ENCODE measurements around the gene ADAMTS7.
A peak's percentile ranks its signal among the peaks of the same experiment; 100 is the strongest.
"Not testable (repeated sequence)": the region's sequence is repeated elsewhere in the genome, so short reads cannot be mapped to it uniquely, and the experiment has no call there.

ADAMTS7 gene, protein sequence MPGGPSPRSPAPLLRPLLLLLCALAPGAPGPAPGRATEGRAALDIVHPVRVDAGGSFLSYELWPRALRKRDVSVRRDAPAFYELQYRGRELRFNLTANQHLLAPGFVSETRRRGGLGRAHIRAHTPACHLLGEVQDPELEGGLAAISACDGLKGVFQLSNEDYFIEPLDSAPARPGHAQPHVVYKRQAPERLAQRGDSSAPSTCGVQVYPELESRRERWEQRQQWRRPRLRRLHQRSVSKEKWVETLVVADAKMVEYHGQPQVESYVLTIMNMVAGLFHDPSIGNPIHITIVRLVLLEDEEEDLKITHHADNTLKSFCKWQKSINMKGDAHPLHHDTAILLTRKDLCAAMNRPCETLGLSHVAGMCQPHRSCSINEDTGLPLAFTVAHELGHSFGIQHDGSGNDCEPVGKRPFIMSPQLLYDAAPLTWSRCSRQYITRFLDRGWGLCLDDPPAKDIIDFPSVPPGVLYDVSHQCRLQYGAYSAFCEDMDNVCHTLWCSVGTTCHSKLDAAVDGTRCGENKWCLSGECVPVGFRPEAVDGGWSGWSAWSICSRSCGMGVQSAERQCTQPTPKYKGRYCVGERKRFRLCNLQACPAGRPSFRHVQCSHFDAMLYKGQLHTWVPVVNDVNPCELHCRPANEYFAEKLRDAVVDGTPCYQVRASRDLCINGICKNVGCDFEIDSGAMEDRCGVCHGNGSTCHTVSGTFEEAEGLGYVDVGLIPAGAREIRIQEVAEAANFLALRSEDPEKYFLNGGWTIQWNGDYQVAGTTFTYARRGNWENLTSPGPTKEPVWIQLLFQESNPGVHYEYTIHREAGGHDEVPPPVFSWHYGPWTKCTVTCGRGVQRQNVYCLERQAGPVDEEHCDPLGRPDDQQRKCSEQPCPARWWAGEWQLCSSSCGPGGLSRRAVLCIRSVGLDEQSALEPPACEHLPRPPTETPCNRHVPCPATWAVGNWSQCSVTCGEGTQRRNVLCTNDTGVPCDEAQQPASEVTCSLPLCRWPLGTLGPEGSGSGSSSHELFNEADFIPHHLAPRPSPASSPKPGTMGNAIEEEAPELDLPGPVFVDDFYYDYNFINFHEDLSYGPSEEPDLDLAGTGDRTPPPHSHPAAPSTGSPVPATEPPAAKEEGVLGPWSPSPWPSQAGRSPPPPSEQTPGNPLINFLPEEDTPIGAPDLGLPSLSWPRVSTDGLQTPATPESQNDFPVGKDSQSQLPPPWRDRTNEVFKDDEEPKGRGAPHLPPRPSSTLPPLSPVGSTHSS (N-terminal part only)

DNA sequence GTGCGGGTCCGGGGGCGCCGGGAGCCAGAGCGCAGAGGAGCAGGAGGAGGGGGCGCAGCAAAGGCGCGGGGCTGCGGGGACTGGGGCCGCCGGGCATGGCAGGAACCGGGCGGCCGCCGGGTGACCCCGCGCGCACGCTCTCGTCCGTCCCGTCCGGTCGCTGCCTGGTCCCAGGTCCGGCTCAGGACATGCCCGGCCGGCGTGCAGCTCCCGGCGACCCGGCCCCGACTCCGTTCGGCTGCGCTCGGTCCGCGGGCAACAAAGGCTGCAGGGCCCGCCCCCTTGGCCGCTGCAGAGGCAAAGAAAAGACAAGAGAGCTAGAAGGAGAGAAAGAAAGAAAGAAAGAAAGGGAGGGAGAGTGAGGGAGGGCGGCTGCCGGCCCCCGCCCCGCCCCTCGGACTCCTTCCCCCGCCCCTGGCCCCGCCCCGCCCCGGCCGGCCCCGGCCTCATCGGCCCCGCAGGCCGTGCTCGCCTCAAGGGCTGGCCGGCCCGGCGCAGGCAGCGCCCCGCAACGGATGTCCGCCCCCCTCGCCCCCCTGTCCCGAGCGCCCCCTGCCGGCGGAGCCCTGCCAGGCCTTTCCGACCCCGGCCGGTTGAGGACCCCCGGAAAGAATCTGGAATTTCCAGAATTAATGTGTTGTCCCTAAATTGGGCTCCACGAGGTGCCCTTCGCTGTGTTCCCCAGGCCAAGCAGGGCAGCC, at the start of gene ADAMTS7:
Gene ADAMTS7, minus strand, starts transcription at position 341 of the 701 bp plus-strand sequence. Its CDS starts 244 bp downstream, at position 97.
- DNase-seq: no peak

DNA sequence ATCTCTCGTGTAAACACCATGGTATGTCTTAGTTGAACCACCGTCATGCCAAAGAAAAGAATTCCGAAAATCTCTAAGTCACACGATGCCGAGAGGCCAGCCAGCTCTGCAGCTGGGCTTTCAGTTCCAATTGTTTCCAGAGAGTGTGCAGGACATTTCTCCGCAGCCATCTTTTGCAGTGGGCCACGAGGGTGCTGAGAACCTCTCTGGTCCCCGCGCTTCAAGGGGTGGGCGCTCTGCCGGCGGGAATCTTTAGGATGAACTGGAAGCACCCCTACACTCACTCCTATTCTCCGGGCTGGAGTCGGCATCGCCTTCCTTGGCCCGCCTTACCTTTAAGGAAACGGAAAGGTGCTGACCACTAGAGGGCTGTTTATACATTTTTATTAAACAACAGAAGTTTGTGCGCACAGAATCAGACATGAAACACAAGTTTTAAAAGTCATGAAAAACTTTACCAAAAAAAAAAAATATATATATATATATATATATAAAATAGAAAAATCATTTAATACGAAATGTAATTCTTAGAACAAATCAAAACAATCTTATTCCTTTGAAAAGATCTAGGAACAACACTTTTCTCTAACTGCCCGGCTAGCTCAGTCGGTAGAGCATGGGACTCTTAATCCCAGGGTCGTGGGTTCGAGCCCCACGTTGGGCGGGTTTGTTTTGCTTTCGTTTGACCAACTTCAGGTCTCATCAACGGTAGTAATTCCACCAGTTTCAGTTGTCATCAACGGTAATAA, 48.9 kb upstream of the ADAMTS7 start:
- DNase-seq: peak; percentile 68

DNA sequence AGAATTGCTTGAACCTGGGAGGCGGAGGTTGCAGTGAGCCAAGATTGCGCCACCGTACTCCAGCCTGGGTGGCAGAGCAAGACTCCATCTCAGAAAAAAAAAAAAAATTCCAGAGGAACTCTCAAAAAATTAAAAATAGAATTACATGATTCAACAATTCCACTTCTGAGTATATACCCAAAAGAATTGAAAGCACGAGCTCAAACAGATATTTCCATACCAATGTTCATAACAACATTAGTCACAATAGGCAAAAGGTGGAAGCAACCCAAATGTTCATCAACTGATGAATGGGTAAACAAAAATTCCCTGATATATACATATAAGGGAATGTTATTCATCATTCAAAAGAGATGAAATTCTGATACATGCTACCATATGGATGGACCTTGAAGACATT, 44.5 kb upstream of the ADAMTS7 start:
- DNase-seq: no peak

DNA sequence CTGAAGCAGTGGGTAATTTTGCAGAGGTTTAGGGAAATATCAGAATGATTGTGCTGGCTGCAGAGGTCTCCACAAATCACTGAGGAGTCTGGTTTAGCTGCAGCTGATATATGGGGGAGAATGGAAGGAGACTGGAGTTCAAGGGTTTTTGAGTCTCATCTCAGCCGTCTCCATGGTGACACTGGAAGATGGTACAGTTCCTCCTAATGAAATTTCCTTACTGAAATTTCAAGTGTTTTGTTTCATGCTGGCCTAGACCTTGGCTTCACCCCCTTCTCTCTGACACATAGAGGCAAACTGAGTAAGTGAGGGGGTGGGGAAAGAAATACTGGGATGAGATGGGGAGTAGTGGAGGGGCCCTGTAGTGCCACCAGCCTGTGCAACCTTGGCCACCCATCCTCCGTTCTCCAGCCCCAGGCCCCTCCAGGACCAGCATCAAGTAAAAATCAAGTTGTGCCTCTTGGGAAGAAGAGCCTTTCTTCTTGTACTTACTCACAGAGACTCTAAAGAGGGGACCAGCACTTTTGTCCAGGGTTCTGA, 43.6 kb upstream of the ADAMTS7 start:
- DNase-seq: no peak

DNA sequence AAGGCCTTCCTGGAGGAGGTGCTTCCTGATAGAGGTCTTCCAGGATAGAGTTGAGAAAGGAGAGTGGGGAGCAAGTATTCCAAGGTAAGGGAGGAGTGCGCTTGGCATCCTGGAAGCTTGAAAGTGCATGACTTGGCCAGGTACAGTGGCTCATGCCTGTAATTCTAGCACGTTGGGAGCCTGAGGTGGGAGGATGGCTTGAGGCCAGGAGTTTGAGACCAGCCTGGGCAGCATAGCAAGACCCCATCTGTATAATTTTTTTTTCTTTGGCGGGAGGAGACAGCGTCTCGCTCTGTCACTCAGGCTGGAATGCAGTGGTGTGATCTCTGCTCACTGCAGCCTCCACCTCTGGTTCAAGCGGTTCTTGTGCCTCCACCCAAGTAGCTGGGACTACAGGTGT, 42.2 kb upstream of the ADAMTS7 start:
- no peak for DNase-seq

DNA sequence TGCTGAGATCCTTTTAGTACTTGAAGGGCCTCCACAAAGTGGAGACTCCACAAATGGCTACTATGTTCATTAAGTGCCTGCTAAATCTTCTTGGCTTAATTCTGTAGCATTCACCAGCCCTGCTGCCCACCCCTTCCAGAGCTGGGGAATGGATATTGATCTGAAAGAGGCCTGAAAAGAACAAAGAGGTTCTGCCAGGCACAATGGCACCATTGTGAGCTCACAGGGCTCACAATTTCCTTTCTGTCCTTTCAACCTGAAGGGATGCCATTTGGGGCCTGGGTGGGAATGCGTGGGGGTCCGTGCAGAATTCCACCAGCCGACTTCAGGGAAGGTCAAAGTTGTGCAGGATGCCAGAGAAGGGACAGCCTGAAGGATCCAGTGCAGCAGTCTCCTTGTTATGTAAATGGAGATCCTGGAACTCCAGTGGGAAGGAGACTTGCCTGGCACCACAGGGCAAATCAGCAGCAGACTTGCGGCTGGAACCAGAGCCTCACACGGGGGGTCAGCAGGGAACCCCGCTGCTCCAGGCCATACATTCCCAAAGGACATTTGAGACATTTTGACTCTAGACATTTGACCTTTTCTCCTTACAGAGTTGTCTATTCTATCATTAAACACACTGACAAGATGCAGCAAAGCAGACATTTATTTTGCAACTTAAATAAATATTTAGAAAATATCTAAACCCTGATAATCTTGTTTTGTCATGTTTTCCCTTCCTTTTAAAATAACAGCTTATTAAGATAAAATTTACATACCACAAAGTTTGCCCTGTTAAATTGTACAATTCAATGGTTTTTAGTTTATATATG, 39.9 kb upstream of the ADAMTS7 start:
- DNase-seq: no peak

DNA sequence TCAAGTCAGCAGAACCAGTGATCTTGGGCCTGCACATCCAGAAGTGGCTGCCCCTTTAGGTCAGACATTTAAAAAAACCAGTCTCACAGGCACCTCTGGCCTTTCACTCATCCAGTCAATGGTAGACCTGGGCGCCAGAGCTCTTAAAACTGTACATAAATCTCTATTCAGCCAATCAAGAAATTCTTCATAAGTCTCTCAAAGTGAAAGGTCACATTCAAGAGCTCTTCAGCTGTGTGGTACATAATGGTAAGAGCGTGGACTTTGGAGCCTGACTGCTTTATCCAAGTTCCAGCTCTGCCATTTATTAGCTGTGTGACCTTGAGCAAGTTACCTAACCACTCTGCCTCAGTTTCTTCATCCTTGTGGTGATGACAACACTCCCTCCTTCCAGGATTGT, 39.1 kb upstream of the ADAMTS7 start:
- DNase-seq: no peak

DNA sequence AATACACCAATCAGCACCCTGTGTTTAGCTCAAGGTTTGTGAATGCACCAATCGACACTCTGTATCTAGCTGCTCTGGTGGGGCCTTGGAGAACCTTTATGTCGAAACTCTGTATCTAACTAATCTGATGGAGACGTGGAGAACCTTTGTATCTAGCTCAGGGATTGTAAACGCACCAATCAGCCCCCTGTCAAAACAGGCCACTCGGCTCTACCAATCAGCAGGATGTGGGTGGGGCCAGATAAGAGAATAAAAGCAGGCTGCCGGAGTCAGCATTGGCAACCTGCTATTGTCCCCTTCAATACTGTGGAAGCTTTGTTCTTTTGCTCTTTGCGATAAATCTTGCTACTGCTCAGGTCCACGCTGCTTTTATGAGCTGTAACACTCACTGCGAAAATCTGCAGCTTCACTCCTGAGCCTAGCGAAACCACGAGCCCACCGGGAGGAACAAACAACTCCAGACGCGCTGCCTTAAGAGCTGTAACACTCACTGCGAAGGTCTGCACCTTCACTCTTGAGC, 36.2 kb upstream of the ADAMTS7 start:
- not testable (repeated sequence) for DNase-seq

DNA sequence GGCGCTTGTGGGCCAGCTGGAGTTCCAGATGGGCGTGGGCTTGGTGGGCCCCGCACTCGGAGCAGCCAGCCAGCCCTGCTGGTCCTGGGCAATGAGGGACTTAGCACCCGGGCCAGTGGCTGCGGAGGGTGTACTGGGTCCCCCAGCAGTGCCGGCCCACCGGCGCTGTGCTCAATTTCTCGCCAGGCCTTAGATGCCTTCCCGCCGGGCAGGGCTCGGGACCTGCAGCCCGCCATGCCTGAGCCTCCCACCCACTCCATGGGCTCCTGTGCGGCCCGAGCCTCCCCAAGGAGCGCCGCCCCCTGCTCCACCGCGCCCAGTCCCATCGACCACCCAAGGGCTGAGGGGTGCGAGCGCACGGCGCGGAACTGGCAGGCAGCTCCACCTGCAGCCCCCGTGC, 35.6 kb upstream of the ADAMTS7 start:
- not testable (repeated sequence) for DNase-seq

DNA sequence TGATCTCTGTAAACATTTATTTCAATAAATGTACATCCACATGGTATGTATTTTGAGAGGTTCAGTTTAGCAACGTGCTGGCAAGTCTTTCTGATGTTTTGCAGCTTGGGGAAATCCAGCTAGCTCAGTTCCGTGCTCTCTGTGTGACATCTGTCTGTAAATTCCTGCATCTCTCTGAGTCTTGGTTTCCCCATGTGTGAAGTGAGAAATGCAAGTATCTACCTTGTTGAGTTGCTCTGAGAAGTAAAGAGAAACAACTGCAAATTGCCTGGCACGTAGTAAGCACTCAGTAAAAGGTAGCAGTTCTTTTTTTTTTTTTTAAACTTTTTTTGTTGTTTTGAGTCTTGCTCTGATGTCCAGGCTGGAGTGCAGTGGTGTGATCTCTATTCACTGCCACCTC, 31.3 kb upstream of the ADAMTS7 start:
- no peak for DNase-seq

DNA sequence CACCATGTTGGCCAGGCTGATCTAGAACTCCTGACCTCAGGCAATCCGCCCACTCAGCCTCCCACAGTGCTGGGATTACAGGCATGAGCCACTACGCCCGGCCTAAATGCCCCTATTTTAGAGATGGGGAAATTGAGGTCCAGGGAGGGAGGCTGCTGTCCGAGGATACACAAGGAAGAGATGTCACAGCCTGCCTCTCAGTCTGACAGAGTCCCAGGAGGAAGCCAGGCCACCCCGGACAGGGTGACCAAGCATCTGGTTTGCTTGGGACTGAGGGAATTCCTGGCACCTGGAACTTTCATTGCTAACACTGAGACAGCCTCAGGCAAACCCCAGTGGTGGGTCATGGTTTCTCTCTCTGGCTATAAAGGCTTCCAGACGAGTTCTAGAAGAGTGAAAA, 30.6 kb upstream of the ADAMTS7 start:
- no peak for DNase-seq

DNA sequence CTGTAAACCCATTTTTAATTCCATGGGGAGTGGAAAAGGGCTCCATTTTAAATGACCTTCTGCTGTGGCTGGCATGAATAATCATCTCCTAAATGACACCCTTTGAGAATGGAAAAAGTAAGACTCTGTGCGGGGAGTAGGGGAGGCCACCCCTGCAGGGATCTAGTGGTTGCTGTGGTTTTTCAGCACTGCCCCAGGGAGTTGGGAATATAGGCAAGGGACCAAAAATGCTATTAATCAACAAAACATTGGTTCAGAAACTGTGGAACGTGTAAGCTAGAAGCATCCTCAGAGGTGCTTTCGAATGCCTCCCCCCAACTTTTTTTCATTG, 30.1 kb upstream of the ADAMTS7 start:
- DNase-seq: no peak

DNA sequence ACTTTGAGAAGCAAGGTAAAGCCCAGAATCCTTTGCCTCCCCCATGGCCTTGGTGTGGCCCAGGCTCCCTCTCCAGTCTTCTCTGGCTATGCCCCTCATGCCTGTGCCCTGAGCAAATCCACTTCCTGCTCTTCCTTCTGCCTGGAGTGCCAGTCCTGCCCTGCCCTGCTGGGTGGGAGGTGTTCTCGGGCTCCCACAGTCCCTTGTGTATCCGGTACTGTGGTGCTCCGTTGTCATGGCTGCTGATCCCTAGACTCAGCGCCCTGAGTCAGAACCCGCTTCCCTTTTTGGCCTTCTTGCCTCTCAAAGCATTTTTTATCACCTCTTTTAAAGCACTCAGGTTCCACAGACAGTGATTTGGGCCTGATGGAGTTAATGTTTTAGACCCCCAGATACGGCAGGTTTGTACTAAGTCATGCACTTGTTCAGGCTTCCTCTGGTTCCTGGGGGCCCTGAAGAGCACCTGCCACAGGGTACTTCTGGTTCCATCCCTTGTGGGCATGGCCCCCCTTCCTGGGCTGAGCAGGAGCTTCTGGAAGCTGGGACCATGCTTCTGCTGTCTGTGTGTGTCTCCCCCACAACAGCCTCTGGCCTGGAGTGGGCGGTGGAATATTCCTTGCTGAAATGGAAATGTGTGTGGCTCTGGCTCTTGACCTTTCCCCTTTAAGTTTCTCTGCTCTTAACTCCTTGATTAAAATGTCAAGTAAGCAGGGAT, 29.6 kb upstream of the ADAMTS7 start:
- no peak for DNase-seq

DNA sequence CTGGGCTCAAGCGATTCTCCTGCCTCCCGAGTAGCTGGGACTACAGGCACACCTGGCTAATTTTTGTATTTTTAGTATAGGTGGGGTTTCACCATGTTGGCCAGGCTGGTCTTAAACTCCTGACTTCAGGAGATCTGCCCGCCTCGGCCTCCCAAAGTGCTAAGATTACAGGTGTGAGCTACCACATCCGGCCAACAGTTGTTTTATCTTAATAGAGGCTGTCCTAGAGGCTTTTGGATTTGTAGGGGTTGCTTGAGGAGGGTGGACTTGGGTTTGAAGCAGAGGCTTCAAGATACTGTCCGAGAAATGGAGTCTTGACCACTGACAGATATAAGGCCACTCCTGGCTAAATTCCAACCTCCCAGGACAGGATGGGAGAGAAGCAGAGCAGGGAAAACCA, 27.9 kb upstream of the ADAMTS7 start:
- not testable (repeated sequence) for DNase-seq

DNA sequence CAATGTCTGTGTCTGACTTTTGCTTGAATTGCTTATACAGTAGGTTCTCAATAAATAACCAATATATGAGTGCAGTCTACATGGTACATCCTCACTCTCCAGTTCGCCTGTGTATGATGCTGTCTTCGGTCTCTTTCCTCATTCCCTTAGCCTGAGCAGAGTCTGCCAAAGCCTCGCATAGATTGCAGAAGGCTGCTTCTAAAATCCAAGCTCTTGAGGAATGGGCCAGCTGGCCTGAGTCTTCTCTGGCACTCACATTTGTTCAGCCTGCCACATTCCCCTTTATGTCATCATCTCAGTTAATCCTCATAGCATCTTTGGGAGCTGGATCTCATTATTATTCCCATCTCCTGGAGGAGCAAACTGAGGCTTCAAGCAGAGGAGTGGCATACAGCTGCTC, 27.2 kb upstream of the ADAMTS7 start:
- no peak for DNase-seq

DNA sequence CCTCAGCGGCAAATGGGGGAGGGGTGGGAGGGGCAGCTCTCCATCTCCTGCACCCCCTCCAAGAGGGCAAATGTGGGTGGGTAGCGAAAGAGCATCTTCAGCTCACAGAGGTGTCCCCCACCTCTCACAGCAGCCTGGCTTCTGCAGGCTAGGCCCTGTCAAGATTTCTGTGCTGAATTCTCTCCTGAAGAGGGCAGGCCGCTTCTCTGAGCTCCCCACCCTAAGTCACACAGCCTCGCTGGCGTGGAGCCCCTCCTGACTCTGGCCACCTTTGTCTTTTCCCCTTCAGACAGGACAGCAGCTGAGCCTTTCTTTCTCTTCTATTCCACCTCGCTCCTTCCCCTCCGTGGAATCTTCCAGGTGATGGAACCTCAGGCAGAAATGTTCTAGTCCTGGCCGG, 26.3 kb upstream of the ADAMTS7 start:
- no peak for DNase-seq

DNA sequence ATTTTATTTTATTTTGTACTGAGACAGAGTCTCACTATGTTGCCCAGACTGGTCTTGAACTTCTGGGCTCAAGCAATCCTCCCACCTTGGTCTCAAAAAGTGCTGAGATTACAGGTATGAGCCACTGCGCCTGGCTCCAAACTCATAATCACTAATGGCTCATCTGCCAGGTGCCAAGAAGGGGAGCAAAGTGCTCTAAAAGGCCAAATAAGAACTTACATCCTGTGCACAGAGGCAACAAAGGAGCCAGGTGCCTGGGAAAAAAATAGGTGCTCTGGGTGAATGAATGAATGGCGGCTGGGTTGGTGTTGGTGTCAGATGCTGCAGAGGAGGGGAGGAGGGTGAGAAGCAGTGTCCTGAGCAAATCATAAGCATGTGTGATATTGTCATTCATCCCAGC, 25.9 kb upstream of the ADAMTS7 start:
- no peak for DNase-seq

DNA sequence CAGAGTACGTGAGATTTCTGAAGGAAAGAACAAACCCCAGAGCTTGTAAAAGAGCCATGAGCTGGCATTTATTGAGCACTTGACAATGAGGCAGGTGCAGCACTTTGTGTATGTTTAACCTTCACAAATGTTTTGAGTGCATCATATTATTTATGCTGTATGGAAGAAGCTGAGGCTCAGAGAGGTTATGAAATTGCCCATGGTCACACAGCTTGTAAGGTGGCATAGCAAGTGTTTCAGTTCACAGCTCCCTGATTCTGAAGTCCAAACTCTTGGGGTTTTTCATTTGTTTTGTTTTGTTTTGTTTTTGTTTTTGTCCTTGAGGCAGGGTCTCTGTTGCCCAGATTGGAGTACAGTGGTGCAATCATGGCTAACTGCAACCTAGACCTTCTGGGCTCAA, 25.1 kb upstream of the ADAMTS7 start:
- DNase-seq: no peak

DNA sequence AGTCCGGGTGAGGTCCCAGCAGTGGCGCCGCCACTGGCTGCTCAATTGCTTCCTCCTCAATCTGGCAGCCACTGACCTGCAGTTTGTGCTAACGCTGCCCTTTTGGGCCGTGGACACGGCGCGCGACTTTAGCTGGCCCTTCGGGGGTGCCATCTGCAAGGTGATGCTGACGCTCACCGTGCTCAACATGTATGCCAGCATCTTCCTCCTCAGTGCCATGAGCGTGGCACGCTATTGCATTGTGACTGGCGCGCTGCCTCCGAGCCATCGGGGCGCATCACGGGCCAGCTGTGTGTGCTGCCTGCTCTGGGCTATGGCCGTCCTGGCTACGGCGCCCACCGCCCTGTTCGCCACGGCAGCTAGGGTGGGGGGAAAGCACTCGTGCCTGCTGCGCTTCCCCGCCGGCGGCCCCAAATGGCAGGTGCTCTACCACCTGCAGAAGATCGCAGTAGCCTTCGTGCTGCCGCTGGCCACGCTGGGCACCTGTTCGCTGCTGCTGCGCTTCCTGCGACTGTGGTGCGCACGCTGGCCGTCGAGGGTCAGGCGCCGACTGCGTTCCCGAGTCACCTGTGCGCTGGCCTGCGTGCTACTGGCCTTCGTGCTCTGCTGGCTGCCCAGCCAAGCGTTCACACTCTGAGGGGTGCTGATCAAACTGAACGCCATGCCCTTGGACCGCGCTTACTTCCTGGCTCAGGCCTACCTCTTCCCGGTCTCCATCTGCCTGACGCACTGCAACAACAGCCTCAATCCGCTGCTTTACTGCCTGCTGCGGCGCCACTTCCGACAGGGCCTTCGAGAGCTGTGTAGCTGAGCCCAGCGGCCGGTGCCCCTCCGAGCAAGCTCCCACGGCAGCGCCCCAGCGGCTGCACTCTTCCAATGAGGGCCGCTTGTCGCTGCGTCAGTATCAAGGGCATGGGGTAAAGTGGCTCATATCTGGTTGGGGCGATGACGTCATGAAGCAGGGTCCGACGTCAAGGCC, 20.3 kb upstream of the ADAMTS7 start:
- no peak for DNase-seq
